B cell (primary cell): ENCODE measurements around the gene KLHL22.

Source experiments
- EZH2 ChIP-seq: IDR thresholded peaks from 2 replicates; pipeline ENCODE4 v1.6.1; 2012; ENCODE audit warnings: borderline replicate concordance, low read depth, mild to moderate bottlenecking, moderate library complexity, low read length; ENCODE audit not compliant: insufficient read depth, poor library complexity, severe bottlenecking
- TF ChIP-seq, protein P1 (sequence below): fragments of 200-600 bp; IDR thresholded peaks from one replicate; pipeline ENCODE4 v1.8.0; 2022; ENCODE audit warnings: antibody characterized with exemption, mild to moderate bottlenecking

DNA sequence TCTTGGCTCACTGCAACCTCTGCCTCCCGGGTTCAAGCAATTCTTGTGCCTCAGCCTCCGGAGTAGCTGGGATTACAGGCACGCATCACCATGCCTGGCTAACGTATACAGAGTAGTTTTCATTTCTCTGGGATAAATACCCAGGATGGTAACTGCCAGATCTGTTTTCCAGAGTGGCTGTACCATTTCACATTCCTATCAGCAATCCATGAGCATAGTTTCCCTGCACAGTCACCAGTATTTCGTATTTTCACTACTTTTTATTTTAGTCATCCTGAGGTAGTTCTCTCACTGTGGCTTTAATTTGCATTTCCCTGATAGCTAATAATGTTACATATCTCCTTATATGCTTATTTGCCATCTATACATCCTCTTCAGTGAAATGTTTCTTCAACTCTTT lies 47.0 kb downstream of the KLHL22 start:
- TF ChIP-seq, protein P1, sequence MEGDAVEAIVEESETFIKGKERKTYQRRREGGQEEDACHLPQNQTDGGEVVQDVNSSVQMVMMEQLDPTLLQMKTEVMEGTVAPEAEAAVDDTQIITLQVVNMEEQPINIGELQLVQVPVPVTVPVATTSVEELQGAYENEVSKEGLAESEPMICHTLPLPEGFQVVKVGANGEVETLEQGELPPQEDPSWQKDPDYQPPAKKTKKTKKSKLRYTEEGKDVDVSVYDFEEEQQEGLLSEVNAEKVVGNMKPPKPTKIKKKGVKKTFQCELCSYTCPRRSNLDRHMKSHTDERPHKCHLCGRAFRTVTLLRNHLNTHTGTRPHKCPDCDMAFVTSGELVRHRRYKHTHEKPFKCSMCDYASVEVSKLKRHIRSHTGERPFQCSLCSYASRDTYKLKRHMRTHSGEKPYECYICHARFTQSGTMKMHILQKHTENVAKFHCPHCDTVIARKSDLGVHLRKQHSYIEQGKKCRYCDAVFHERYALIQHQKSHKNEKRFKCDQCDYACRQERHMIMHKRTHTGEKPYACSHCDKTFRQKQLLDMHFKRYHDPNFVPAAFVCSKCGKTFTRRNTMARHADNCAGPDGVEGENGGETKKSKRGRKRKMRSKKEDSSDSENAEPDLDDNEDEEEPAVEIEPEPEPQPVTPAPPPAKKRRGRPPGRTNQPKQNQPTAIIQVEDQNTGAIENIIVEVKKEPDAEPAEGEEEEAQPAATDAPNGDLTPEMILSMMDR, result no peak
- TF ChIP-seq EZH2, result no peak
